HepG2 (cell line): ENCODE measurements around the gene ZDHHC7. TPM values are rescaled to one million over a fixed set of nuclear protein-coding genes. Genes with fewer than 3 reads are reported as not detected.

Source experiments
- AGO1 ChIP-seq: fragments of 200-400 bp; formaldehyde crosslinking; IDR thresholded peaks from 2 replicates; pipeline ENCODE4 v1.6.1; 2017; ENCODE audit warnings: mild to moderate bottlenecking, low read depth, low read length, moderate library complexity; ENCODE audit not compliant: poor library complexity, severe bottlenecking
- ARID2 ChIP-seq: sonication (generic); formaldehyde crosslinking; IDR thresholded peaks from 2 replicates; pipeline ENCODE4 v1.8.1; 2022; ENCODE audit warnings: mild to moderate bottlenecking, missing genetic modification reagents, borderline replicate concordance
- CEBPB ChIP-seq: IDR thresholded peaks from 2 replicates; pipeline ENCODE4 v1.6.1; 2011; ENCODE audit warnings: low read depth, low read length, improper control_type of control experiment, borderline replicate concordance
- ESRRA ChIP-seq: sonication (generic); formaldehyde crosslinking; IDR thresholded peaks from 2 replicates; pipeline ENCODE4 v1.5.1; 2020; ENCODE audit warnings: mild to moderate bottlenecking, low read depth, missing genetic modification reagents
- HDAC2 ChIP-seq: sonication (generic); formaldehyde crosslinking; IDR thresholded peaks from 2 replicates; pipeline ENCODE4 v1.4.0; 2020; ENCODE audit warnings: missing genetic modification reagents
- HDAC6 ChIP-seq: fragments of 200-600 bp; sonication (generic); IDR thresholded peaks from 2 replicates; pipeline ENCODE4 v1.7.0; 2017; ENCODE audit warnings: mild to moderate bottlenecking, antibody characterized with exemption, low read length, low read depth
- KMT2A ChIP-seq: sonication (generic); formaldehyde crosslinking; IDR thresholded peaks from 2 replicates; pipeline ENCODE4 v1.4.0; 2020; ENCODE audit warnings: missing genetic modification reagents
- MEIS2 ChIP-seq: sonication (generic); formaldehyde crosslinking; IDR thresholded peaks from 2 replicates; pipeline ENCODE4 v1.9.0; 2021; ENCODE audit warnings: mild to moderate bottlenecking, missing genetic modification reagents
- MLX ChIP-seq: IDR thresholded peaks from 2 replicates; pipeline ENCODE4 v1.6.1; 2016
- MXD1 ChIP-seq: sonication (generic); formaldehyde crosslinking; IDR thresholded peaks from 2 replicates; pipeline ENCODE4 v1.4.0; 2020; ENCODE audit warnings: mild to moderate bottlenecking, missing genetic modification reagents
- NFE2 ChIP-seq: sonication (generic); formaldehyde crosslinking; IDR thresholded peaks from 2 replicates; pipeline ENCODE4 v1.4.0; 2020; ENCODE audit warnings: missing genetic modification reagents
- NR2F2 ChIP-seq: IDR thresholded peaks from 2 replicates; pipeline ENCODE4 v1.6.1; 2012; ENCODE audit warnings: low read depth, inconsistent platforms, borderline replicate concordance
- PAWR ChIP-seq: sonication (generic); formaldehyde crosslinking; IDR thresholded peaks from 2 replicates; pipeline ENCODE4 v1.4.0; 2020; ENCODE audit warnings: missing genetic modification reagents, mild to moderate bottlenecking, borderline replicate concordance
- PHF20 ChIP-seq: sonication (generic); formaldehyde crosslinking; IDR thresholded peaks from 2 replicates; pipeline ENCODE4 v1.5.0; 2020; ENCODE audit warnings: mild to moderate bottlenecking, missing genetic modification reagents
- REL ChIP-seq: sonication (generic); formaldehyde crosslinking; conservative IDR thresholded peaks from 2 replicates; pipeline ENCODE4 v1.8.0; 2022; ENCODE audit warnings: mild to moderate bottlenecking, missing genetic modification reagents, moderate library complexity
- REPIN1 ChIP-seq: sonication (generic); formaldehyde crosslinking; IDR thresholded peaks from 2 replicates; pipeline ENCODE4 v1.8.0; 2022; ENCODE audit warnings: missing genetic modification reagents, low read depth, mild to moderate bottlenecking, borderline replicate concordance
- SNAPC2 ChIP-seq: sonication (generic); formaldehyde crosslinking; IDR thresholded peaks from 2 replicates; pipeline ENCODE4 v1.8.1; 2022; ENCODE audit warnings: mild to moderate bottlenecking, missing genetic modification reagents
- TOPORS ChIP-seq: sonication (generic); formaldehyde crosslinking; IDR thresholded peaks from 2 replicates; pipeline ENCODE4 v1.8.0; 2023; ENCODE audit warnings: mild to moderate bottlenecking, missing genetic modification reagents
- U2AF1 ChIP-seq: fragments of 200-400 bp; formaldehyde crosslinking; optimal IDR thresholded peaks from 2 replicates; pipeline ENCODE3; 2017; ENCODE audit warnings: mild to moderate bottlenecking, low read depth, low read length
- ZFAT ChIP-seq: sonication (generic); formaldehyde crosslinking; conservative IDR thresholded peaks from 2 replicates; pipeline ENCODE4 v1.8.1; 2023; ENCODE audit warnings: missing genetic modification reagents, inconsistent platforms
- ZNF230 ChIP-seq: sonication (generic); formaldehyde crosslinking; IDR thresholded peaks from 2 replicates; pipeline ENCODE4 v1.4.0; 2020; ENCODE audit warnings: mild to moderate bottlenecking, missing genetic modification reagents
- ZNF276 ChIP-seq: sonication (generic); formaldehyde crosslinking; IDR thresholded peaks from 2 replicates; pipeline ENCODE4 v1.4.0; 2020; ENCODE audit warnings: mild to moderate bottlenecking, low read depth, missing genetic modification reagents
- ZNF549 ChIP-seq: sonication (generic); formaldehyde crosslinking; IDR thresholded peaks from 2 replicates; pipeline ENCODE4 v1.5.0; 2020; ENCODE audit warnings: missing genetic modification reagents
- ZUFSP ChIP-seq: sonication (generic); formaldehyde crosslinking; IDR thresholded peaks from 2 replicates; pipeline ENCODE4 v1.9.0; 2021; ENCODE audit warnings: missing genetic modification reagents, mild to moderate bottlenecking, borderline replicate concordance
- polyA plus RNA-seq, 8 experiments: library from polyadenylated mRNA; depleted of rRNA in 3 of 8; stranded (reverse) in 7 of 8; unstranded in 1 of 8; fragments of >200 nt; fragmentation: Illumina TruSeq in 4 of 8; extraction: Trizol in 4 of 8; gene quantifications; 2 replicates each; pipeline versions ENCODE4 v1.2.1 to v1.2.3, GENCODE V29; 2011 to 2016; ENCODE audit warnings: low read depth in 4 of 8, missing spikeins in 1 of 8, mixed read lengths in 1 of 8; ENCODE audit not compliant: insufficient read depth in 1 of 8
- total RNA-seq, 5 experiments: library from RNA; depleted of rRNA; stranded (reverse); fragments of >200 nt; fragmentation: Illumina TruSeq; extraction: Trizol; gene quantifications; 2 replicates each; pipeline ENCODE4 v1.2.3, GENCODE V29; 2016; ENCODE audit warnings: low read depth in 1 of 5
- TF ChIP-seq, protein P1 (sequence below): sonication (generic); formaldehyde crosslinking; IDR thresholded peaks from 2 replicates; pipeline ENCODE4 v1.8.1; 2023; ENCODE audit warnings: mild to moderate bottlenecking, missing genetic modification reagents, borderline replicate concordance

ZDHHC7 gene
- total and polyA plus RNA-seq, 2 of the 13 experiments (the other 11 are each of a cell fraction or from before 2014, with no cell fraction given) = 46.8 to 67.6 TPM

DNA sequence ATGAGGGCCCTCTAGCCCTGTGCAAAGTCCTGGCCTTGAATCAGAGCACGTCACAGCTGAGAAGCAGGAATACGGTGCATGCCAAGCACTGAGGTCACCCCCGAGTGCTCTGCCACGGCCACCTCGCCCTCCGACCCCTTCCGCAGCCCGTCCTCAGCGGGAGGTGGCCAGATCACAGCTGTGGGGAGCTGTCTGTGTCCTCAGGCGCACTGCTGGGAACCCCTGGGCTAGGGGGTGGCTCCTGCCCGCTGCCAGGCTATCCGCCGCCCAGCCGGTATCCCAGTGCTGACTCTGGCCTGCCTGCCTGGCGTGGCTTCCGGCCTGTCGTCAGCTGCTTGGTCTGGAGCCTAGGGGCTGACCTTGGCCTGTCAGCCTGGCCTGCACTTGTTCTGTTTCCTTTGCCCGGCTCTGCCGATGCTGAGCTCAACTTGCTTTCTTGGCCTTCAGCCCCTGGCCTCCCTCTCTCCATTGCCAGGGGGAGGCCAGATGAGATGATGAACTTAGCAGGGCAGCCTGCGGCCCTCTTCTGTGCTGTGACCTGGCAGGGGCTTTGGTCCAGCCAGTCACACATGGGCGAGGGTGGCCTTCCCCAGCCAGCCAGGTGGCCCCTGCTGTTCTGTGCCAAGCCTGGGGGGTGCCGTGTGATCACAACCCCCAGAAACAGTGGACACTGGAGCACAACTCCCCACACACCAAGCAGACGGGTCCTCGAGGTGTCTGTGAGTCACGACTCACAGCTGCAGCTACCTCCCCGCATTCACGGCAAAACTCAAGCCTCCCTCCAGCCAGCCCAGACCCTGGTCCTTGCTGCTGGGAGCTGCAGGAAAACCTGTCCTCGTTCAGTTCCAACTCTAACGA is 77.3 kb downstream of the ZDHHC7 start (continued):
- TF ChIP-seq ZNF276 = peak; percentile 64; the same call in 1 of the 2 replicates
- no peak for TF ChIP-seq REL
- TF ChIP-seq, protein P1, sequence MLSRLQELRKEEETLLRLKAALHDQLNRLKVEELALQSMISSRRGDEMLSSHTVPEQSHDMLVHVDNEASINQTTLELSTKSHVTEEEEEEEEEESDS = no peak
- TF ChIP-seq HDAC6 = no peak
- TF ChIP-seq NFE2 (CRISPR knock-in tag) = no peak
- TF ChIP-seq REPIN1 (CRISPR knock-in tag) = 0 out of 2 replicates have a peak, but pooled peaks have one; percentile 34
- TF ChIP-seq CEBPB = no peak
- peak; percentile 44; the same call in 1 of the 2 replicates for TF ChIP-seq MLX (CRISPR knock-in tag)
- peak; percentile 93 for TF ChIP-seq MEIS2 (CRISPR knock-in tag)
- no peak for TF ChIP-seq PHF20 (CRISPR knock-in tag)
- TF ChIP-seq MXD1 (CRISPR knock-in tag) = 0 out of 2 replicates have a peak, but pooled peaks have one; percentile 72
- TF ChIP-seq ARID2 (CRISPR knock-in tag) = 0 out of 2 replicates have a peak, but pooled peaks have one; percentile 61
- TF ChIP-seq PAWR (CRISPR knock-in tag) = no peak
- TF ChIP-seq HDAC2 (CRISPR knock-in tag) = peak; percentile 72
- TF ChIP-seq NR2F2 = no peak
- TF ChIP-seq SNAPC2 = 0 out of 2 replicates have a peak, but pooled peaks have one; percentile 39
- peak; percentile 72; the same call in 1 of the 2 replicates for TF ChIP-seq ESRRA
- TF ChIP-seq ZNF549 = no peak
- TF ChIP-seq KMT2A = peak; percentile 58; the same call in 1 of the 2 replicates
- peak; percentile 81 for TF ChIP-seq TOPORS (CRISPR knock-in tag)
- TF ChIP-seq ZUFSP = no peak
- TF ChIP-seq AGO1 = peak; percentile 49
- no peak for TF ChIP-seq ZFAT
- 0 out of 2 replicates have a peak, but pooled peaks have one; percentile 81 for TF ChIP-seq ZNF230 (CRISPR knock-in tag)
- no peak for TF ChIP-seq U2AF1
